HepG2 (cell line): ENCODE results near the gene SNRPD3. TPM values are rescaled to one million over a fixed set of nuclear protein-coding genes. Genes with fewer than 3 reads are reported as not detected.

ENCODE experiments used
- ATAC-seq: fragments of 200-7000 bp; cut with Tn5 transposase; 3 replicates; pipeline ENCODE4 v1.9.1; 2020; ENCODE audit warnings: mild to moderate bottlenecking, moderate library complexity
- BruUV-seq: library from RNA; stranded (reverse); fragments of 400-500 nt; replicated peaks from 2 replicates; lab custom pipeline; 2021; lab: Mats Ljungman, UMichigan
- CTCF ChIA-PET: fragments of 300-600 bp; formaldehyde crosslinking; extraction: SDS; loops from one replicate; lab custom pipeline; 2021; ENCODE audit warnings: low total read pairs, inconsistent platforms, low intra/inter-chr PET ratio; lab: Yijun Ruan, JAX
- POLR2A ChIA-PET: fragments of 350-600 bp; sonication (Branson Sonifier 250); formaldehyde crosslinking; loops from one replicate; lab custom pipeline; 2020; ENCODE audit warnings: antibody characterized with exemption, inconsistent platforms; lab: Yijun Ruan, JAX
- DNase-seq: peaks from one replicate; pipeline ENCODE4 v3.0.0-alpha.2; 2015; ENCODE audit warnings: low spot score
- FAIRE-seq: peaks from 3 replicates; lab custom pipeline; 2011; peaks lifted over from hg19 to GRCh38; lab: Jason Lieb, UNC
- H2AFZ ChIP-seq: one replicate; pipeline ENCODE4 v1.6.1; 2011; ENCODE audit warnings: low read length, inconsistent platforms
- H3K27ac ChIP-seq: fragments of 300-600 bp; 3 replicates; pipeline ENCODE4 v1.8.0; 2011; ENCODE audit warnings: mixed run types, mild to moderate bottlenecking, mixed read lengths, low read length, inconsistent platforms; ENCODE audit not compliant: insufficient read depth; ENCODE audit errors: extremely low read length
- H3K27me3 ChIP-seq, 2 experiments: fragments of 200-600 bp in 1 of 2; 2 replicates in 1 of 2; 3 replicates in 1 of 2; pipeline versions ENCODE4 v1.6.0 to v1.8.0; 2011; ENCODE audit warnings: low read length in 2 of 2, mild to moderate bottlenecking in 2 of 2, moderate library complexity in 2 of 2, inconsistent platforms in 1 of 2; ENCODE audit not compliant: insufficient read depth in 2 of 2, control insufficient read depth in 1 of 2
- H3K36me3 ChIP-seq, 2 experiments: fragments of 200-600 bp in 1 of 2; replicated peaks in 1 of 2; 2 replicates in 1 of 2; 3 replicates in 1 of 2; pipeline versions ENCODE4 v1.5.1 to v1.8.0; 2011; ENCODE audit warnings: low read length in 2 of 2, inconsistent platforms in 1 of 2; ENCODE audit not compliant: insufficient read depth in 2 of 2, control insufficient read depth in 1 of 2
- H3K4me1 ChIP-seq: 2 replicates; pipeline ENCODE4 v1.5.1; 2012; ENCODE audit warnings: low read length, inconsistent platforms; ENCODE audit not compliant: insufficient read depth
- H3K4me2 ChIP-seq: 2 replicates; pipeline ENCODE4 v1.6.0; 2011; ENCODE audit warnings: low read depth, low read length, inconsistent platforms
- H3K4me3 ChIP-seq, 3 experiments: fragments of 200-600 bp in 1 of 3; sonication (generic), shearing (Covaris generic) in 1 of 3; replicated peaks in 1 of 3; 2 replicates each; pipeline ENCODE4 v1.5.1; 2011 to 2016; ENCODE audit warnings: low read length in 3 of 3, inconsistent platforms in 2 of 3, low read depth in 2 of 3, mild to moderate bottlenecking in 2 of 3, control low read depth in 1 of 3, mixed read lengths in 1 of 3; ENCODE audit not compliant: insufficient read depth in 1 of 3
- H3K79me2 ChIP-seq: one replicate; pipeline ENCODE4 v1.6.1; 2011; ENCODE audit warnings: low read length, inconsistent platforms; ENCODE audit not compliant: insufficient read depth
- H3K9ac ChIP-seq: 2 replicates; pipeline ENCODE4 v1.6.0; 2011; ENCODE audit warnings: mild to moderate bottlenecking, low read depth, low read length, inconsistent platforms; ENCODE audit not compliant: insufficient read depth
- H3K9me3 ChIP-seq: 2 replicates; pipeline ENCODE4 v1.5.1; 2012; ENCODE audit warnings: mild to moderate bottlenecking, low read length
- H4K20me1 ChIP-seq: 2 replicates; pipeline ENCODE4 v1.6.0; 2011; ENCODE audit warnings: inconsistent platforms, mild to moderate bottlenecking, low read length, moderate library complexity; ENCODE audit not compliant: insufficient read depth
- FOXP4 ChIP-seq: sonication (generic); formaldehyde crosslinking; IDR thresholded peaks from 2 replicates; pipeline ENCODE4 v1.4.0; 2020; ENCODE audit warnings: missing genetic modification reagents
- HNRNPLL ChIP-seq: fragments of 200-400 bp; formaldehyde crosslinking; IDR thresholded peaks from 2 replicates; pipeline ENCODE4 v1.6.1; 2017; ENCODE audit warnings: mild to moderate bottlenecking, low read depth, low read length; ENCODE audit not compliant: poor library complexity, severe bottlenecking
- MAF1 ChIP-seq: sonication (generic); formaldehyde crosslinking; IDR thresholded peaks from 2 replicates; pipeline ENCODE4 v1.5.0; 2020; ENCODE audit warnings: missing genetic modification reagents, borderline replicate concordance
- MEIS1 ChIP-seq: sonication (generic); formaldehyde crosslinking; IDR thresholded peaks from 2 replicates; pipeline ENCODE4 v1.9.0; 2021; ENCODE audit warnings: mild to moderate bottlenecking, missing genetic modification reagents, moderate library complexity, borderline replicate concordance
- PAF1 ChIP-seq: IDR thresholded peaks from 2 replicates; pipeline ENCODE4 v1.6.1; 2016; ENCODE audit warnings: missing genetic modification reagents, missing compliant biosample characterization
- POLR2A ChIP-seq, 2 experiments: IDR thresholded peaks; 2 replicates each; pipeline ENCODE4 v1.6.1; 2011; ENCODE audit warnings: low read depth in 2 of 2, low read length in 2 of 2, mild to moderate bottlenecking in 1 of 2, moderate library complexity in 1 of 2; ENCODE audit not compliant: insufficient read depth in 1 of 2
- TOPORS ChIP-seq: sonication (generic); formaldehyde crosslinking; IDR thresholded peaks from 2 replicates; pipeline ENCODE4 v1.8.0; 2023; ENCODE audit warnings: mild to moderate bottlenecking, missing genetic modification reagents
- ZNF576 ChIP-seq: sonication (generic); formaldehyde crosslinking; IDR thresholded peaks from 2 replicates; pipeline ENCODE4 v1.4.0; 2020; ENCODE audit warnings: mild to moderate bottlenecking, missing genetic modification reagents
- ZNF768 ChIP-seq: sonication (generic); formaldehyde crosslinking; IDR thresholded peaks from 2 replicates; pipeline ENCODE4 v1.4.0; 2020; ENCODE audit warnings: missing genetic modification reagents
- ZNF776 ChIP-seq: sonication (generic); formaldehyde crosslinking; IDR thresholded peaks from 2 replicates; pipeline ENCODE4 v1.4.0; 2020; ENCODE audit warnings: mild to moderate bottlenecking, missing genetic modification reagents
- WGBS: methylation state at CpG from one replicate; pipeline ENCODE4 v1.1.6; 2017; ENCODE audit warnings: low lambda C conversion rate; 5-methylcytosine and 5-hydroxymethylcytosine counted together
- in situ Hi-C: cut with HindIII; loops from 2 replicates; pipeline ENCODE4 v1.10.0; 2017; ENCODE audit warnings: low pct_unique_long_range_greater_than_20kb; ENCODE audit not compliant: extremely low pct_ligation_motif_present
- intact Hi-C: fragments of 100-400 bp; cut with micrococcal nuclease; formaldehyde crosslinking; loops from one replicate; pipeline ENCODE4 v1.10.0; 2022; ENCODE audit not compliant: unreplicated experiment
- polyA plus RNA-seq, 8 experiments: library from polyadenylated mRNA; depleted of rRNA in 3 of 8; stranded (reverse) in 7 of 8; unstranded in 1 of 8; fragments of >200 nt; fragmentation: Illumina TruSeq in 4 of 8; extraction: Trizol in 4 of 8; gene quantifications; 2 replicates each; pipeline versions ENCODE4 v1.2.1 to v1.2.3, GENCODE V29; 2011 to 2016; ENCODE audit warnings: low read depth in 4 of 8, missing spikeins in 1 of 8, mixed read lengths in 1 of 8; ENCODE audit not compliant: insufficient read depth in 1 of 8
- total RNA-seq, 5 experiments: library from RNA; depleted of rRNA; stranded (reverse); fragments of >200 nt; fragmentation: Illumina TruSeq; extraction: Trizol; gene quantifications; 2 replicates each; pipeline ENCODE4 v1.2.3, GENCODE V29; 2016; ENCODE audit warnings: low read depth in 1 of 5

The SNRPD3 gene
- total and polyA plus RNA-seq, 2 of the 13 experiments (the other 11 are each of a cell fraction or from before 2014, with no cell fraction given): 110 to 209 TPM

GRCh38 chr22:24588757-24589481, 33.1 kb downstream of the SNRPD3 start (continued):
- TF ChIP-seq HNRNPLL (peak; percentile 17), ZNF576 (CRISPR knock-in tag) (no peak), FOXP4 (CRISPR knock-in tag) (no peak), MAF1 (CRISPR knock-in tag) (no peak), TOPORS (CRISPR knock-in tag) (no peak), ZNF776 (CRISPR knock-in tag) (no peak)
- TF ChIP-seq, all 625 proteins: peak for 8

GRCh38 chr22:24589518-24590030, 33.8 kb downstream of the SNRPD3 start:
- POLR2A ChIA-PET: interaction anchor here (1.1 to 2.8 kb wide), 4 partner anchors 11 to 39 kb away, joined by 5 to 17 read pairs (median 8); no protein-coding TSS in a partner anchor
- Histone ChIP-seq H3K9ac (no peak overlapping the region), H3K27me3 (no peaks in the 10 kb centered on the region; a peak in 1 of 5 replicates), H3K4me3 (no peak overlapping the region), H3K36me3 (peaks cover 8 to 19% of the 10 kb centered on the region in 2 experiments; a peak in 4 of 5 replicates), H3K4me2 (no peak overlapping the region; the same call in 1 of the 2 replicates), H3K4me1 (peaks cover 79% of the 10 kb centered on the region), H2AFZ (no peak overlapping the region), H3K27ac (no peak overlapping the region), H4K20me1 (no peaks in the 10 kb centered on the region), H3K9me3 (no peaks in the 10 kb centered on the region), H3K79me2 (peaks cover 10% of the 10 kb centered on the region)
- intact Hi-C loops: no loop called here
- FAIRE-seq: no peak
- TF ChIP-seq POLR2A (IDR thresholded peaks at IDR 0.05; ENCODE audit: insufficient read depth in 1 of 2, low read depth in 2 of 2, low read length in 2 of 2): peak in 1 of 2 experiments; percentile 25; a peak in 1 of 4 replicates
- TF ChIP-seq ZNF768 (CRISPR knock-in tag): peak; percentile 85
- TF ChIP-seq PAF1 (CRISPR knock-in tag): 0 out of 2 replicates have a peak, but pooled peaks have one; percentile 19
- no peak for TF ChIP-seq MEIS1
- no peak for ATAC-seq
- 94% methylated on average over 6 of the region's 7 CpGs for WGBS
- DNase-seq: no peak
- BruUV-seq: no TSS peak
- in situ Hi-C loops: loop anchor here (5.0 kb wide), 1 partner anchor 32 kb away; the partner anchor contains the start of genes GUCD1 and SNRPD3
- CTCF ChIA-PET: no interaction called here
